ENCODE measurements around the gene HARS1.

Gene HARS1

GRCh38 chr5:140633021-140633471 is 58.1 kb downstream of the HARS1 start, which contains the start of gene CD14:
CD14 (minus strand) TSS chr5:140633175; CDS start chr5:140633071, 104 bp downstream.
- in situ Hi-C loops (cut with HindIII; ENCODE audit: low sequenced_read_pairs) = no loop called here
- TF ChIP-seq, protein P1, sequence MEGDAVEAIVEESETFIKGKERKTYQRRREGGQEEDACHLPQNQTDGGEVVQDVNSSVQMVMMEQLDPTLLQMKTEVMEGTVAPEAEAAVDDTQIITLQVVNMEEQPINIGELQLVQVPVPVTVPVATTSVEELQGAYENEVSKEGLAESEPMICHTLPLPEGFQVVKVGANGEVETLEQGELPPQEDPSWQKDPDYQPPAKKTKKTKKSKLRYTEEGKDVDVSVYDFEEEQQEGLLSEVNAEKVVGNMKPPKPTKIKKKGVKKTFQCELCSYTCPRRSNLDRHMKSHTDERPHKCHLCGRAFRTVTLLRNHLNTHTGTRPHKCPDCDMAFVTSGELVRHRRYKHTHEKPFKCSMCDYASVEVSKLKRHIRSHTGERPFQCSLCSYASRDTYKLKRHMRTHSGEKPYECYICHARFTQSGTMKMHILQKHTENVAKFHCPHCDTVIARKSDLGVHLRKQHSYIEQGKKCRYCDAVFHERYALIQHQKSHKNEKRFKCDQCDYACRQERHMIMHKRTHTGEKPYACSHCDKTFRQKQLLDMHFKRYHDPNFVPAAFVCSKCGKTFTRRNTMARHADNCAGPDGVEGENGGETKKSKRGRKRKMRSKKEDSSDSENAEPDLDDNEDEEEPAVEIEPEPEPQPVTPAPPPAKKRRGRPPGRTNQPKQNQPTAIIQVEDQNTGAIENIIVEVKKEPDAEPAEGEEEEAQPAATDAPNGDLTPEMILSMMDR (IDR thresholded peaks at IDR 0.05; ENCODE audit: low read depth, low read length) = no peak
- peak; percentile 32 for DNase-seq (ENCODE audit: low read depth, low spot score)
- H3K4me3 ChIP-seq (ENCODE audit: low read depth, low read length) = peak within 1 kb of the TSS; percentile 35

GRCh38 chr5:140632366-140633020 is 58.7 kb downstream of the HARS1 start:
- in situ Hi-C loops (cut with HindIII; ENCODE audit: low sequenced_read_pairs) = no loop called here
- peak; percentile 24 for DNase-seq (ENCODE audit: low read depth, low spot score)
- peak overlapping the region; percentile 35 for H3K4me3 ChIP-seq (ENCODE audit: low read depth, low read length)
- TF ChIP-seq, protein P1 (IDR thresholded peaks at IDR 0.05; ENCODE audit: low read depth, low read length) = no peak

DNA sequence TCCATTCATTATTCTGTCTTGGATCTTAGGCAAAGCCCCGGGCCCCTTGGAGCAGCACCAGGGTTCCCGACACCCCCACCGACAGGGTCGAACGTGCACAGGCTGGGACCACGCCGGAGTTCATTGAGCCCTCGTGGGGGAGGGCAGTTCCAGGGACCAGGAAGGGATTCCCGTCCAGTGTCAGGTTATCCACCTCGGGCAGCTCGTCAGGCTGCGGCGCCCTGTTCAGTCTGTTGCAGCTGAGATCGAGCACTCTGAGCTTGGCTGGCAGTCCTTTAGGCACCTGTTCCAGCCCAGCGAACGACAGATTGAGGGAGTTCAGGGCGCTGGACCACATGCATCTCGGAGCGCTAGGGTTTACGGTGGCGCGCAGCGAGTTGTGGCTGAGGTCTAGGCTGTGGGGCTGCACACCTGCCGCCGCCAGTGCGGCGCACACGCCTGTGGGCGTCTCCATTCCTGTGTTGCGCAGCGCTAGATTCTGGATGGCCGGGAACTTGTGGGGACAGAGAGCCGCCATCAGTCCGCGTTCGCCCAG is 59.3 kb downstream of the HARS1 start:
- TF ChIP-seq, protein P1 (IDR thresholded peaks at IDR 0.05; ENCODE audit: low read depth, low read length) = no peak
- no peak for DNase-seq (ENCODE audit: low read depth, low spot score)
- in situ Hi-C loops (cut with HindIII; ENCODE audit: low sequenced_read_pairs) = no loop called here

DNA sequence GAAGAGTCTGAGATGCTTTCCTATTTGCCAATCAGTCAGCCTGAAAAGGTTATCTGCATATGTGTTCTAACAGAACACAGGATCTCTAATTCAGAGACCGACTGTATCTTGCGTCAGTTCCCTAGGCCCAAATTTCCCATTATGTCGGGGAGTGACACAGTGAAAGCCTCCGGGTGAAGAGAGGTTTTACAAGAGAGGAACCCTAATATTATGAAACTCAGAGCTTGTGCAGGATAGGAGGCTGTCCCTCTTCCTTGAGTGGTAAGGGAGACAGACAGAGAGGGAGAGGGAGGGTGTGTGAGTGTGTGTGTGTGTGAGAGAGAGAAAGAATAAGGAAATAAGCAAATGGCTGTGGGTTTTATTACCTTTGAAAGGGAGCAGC is 60.1 kb downstream of the HARS1 start:
- no peak overlapping the region for H3K4me3 ChIP-seq (ENCODE audit: low read depth, low read length)
- in situ Hi-C loops (cut with HindIII; ENCODE audit: low sequenced_read_pairs) = no loop called here
- no peak for DNase-seq (ENCODE audit: low read depth, low spot score)

More for the DNA sequence above, 59.3 kb downstream of the HARS1 start:
- H3K4me3 ChIP-seq (ENCODE audit: low read depth, low read length) = peak overlapping the region; percentile 35

DNA sequence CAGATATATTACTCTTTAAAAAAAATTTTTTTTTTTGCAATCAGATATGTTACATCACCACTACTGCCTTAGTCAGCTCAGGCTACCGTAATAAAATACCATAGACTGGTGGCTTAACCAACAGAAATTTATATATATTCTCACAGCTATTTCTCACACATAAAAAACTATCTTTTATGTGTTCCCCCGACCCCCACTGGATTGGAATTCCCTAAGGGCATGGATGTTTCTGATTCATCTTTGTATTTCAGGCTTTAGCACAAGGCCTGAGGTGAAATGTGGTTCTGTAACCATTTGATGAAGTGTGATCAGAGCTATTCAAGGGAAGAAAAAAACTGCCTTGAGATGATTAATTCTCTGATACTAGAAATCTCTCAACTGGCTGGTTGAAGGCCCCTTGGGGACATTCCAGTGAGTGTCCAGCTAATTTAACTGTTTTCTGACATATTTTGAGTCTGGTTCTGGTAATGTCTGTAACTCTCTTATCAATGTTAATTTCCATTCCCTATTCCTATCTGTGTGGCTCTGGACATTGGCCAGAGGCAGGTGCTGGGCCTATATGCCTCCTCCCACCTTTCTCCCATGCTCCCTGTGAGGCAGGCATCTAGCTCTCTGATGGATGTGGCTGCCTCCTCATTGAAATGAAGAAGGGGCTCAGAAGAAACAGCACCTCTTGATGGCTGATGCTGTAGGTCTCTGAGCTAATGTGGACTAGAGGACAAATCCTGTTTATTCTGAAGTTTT is 60.7 kb downstream of the HARS1 start:
- in situ Hi-C loops (cut with HindIII; ENCODE audit: low sequenced_read_pairs) = no loop called here
- no peak overlapping the region for H3K4me3 ChIP-seq (ENCODE audit: low read depth, low read length)
- DNase-seq (ENCODE audit: low read depth, low spot score) = no peak
- TF ChIP-seq, protein P1 (IDR thresholded peaks at IDR 0.05; ENCODE audit: low read depth, low read length) = no peak

More for the DNA sequence above, 60.1 kb downstream of the HARS1 start:
- TF ChIP-seq, protein P1 (IDR thresholded peaks at IDR 0.05; ENCODE audit: low read depth, low read length) = no peak

DNA sequence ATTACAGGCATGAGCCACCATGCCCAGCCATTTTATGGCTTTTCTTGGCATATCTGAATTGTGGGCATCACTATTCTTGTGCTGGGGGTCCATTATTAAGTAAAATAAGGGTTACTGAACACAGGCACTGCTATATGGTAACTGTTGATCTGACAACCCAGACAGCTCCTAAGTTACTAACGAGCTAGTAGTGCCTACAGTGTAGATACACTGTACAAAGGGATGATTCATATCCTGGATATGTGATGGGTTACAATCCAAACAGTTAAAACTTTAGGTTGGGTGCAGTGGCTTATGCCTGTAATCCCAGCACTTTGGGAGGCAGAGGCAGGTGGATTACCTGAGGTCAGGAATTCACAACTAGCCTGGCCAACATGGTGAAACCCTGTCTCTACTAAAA is 62.5 kb downstream of the HARS1 start:
- in situ Hi-C loops (cut with HindIII; ENCODE audit: low sequenced_read_pairs) = no loop called here
- TF ChIP-seq, protein P1 (IDR thresholded peaks at IDR 0.05; ENCODE audit: low read depth, low read length) = no peak
- H3K4me3 ChIP-seq (ENCODE audit: low read depth, low read length) = no peak overlapping the region
- DNase-seq (ENCODE audit: low read depth, low spot score) = no peak
